HG02678 (cell line): ENCODE measurements around the gene RNF44.

Source experiments
- ATAC-seq: cut with Tn5 transposase; IDR thresholded peaks from one replicate; pipeline ENCODE4 v1.9.1; 2021; ENCODE audit warnings: mild to moderate bottlenecking, moderate library complexity; ENCODE audit not compliant: unreplicated experiment

The RNF44 gene

GRCh38 chr5:176536132-176536901 is 885 bp downstream of the RNF44 start:
- ATAC-seq = peak; percentile 22

GRCh38 chr5:176535664-176536131 is 1.5 kb downstream of the RNF44 start:
- ATAC-seq = no peak

GRCh38 chr5:176535101-176535663 is 2.0 kb downstream of the RNF44 start:
- ATAC-seq = no peak

GRCh38 chr5:176534640-176535039 is 2.6 kb downstream of the RNF44 start:
- no peak for ATAC-seq

- no peak for ATAC-seq
Measured at GRCh38 chr5:176533894-176534611, 3.1 kb downstream of the RNF44 start.

- ATAC-seq = no peak
Measured at GRCh38 chr5:176533390-176533789, 3.8 kb downstream of the RNF44 start.

GRCh38 chr5:176532795-176533194 is 4.4 kb downstream of the RNF44 start:
- ATAC-seq = no peak

- ATAC-seq = no peak
Measured at GRCh38 chr5:176531902-176532493, 5.2 kb downstream of the RNF44 start.

GRCh38 chr5:176530983-176531901 is 6.0 kb downstream of the RNF44 start:
- ATAC-seq = no peak

- no peak for ATAC-seq
Measured at GRCh38 chr5:176530393-176530982, 6.7 kb downstream of the RNF44 start.

GRCh38 chr5:176529741-176530141 is 7.5 kb downstream of the RNF44 start:
- no peak for ATAC-seq

- no peak for ATAC-seq
Measured at GRCh38 chr5:176529116-176529740, 8.0 kb downstream of the RNF44 start.

GRCh38 chr5:176528761-176529115 is 8.5 kb downstream of the RNF44 start:
- no peak for ATAC-seq

GRCh38 chr5:176528301-176528700 is 8.9 kb downstream of the RNF44 start:
- no peak for ATAC-seq

- no peak for ATAC-seq
Measured at GRCh38 chr5:176527246-176528222, 9.7 kb downstream of the RNF44 start.

- ATAC-seq = no peak
Measured at GRCh38 chr5:176526462-176526861, 10.7 kb downstream of the RNF44 start.

GRCh38 chr5:176525677-176526076 is 11.5 kb downstream of the RNF44 start:
- no peak for ATAC-seq

- ATAC-seq = no peak
Measured at GRCh38 chr5:176524987-176525386, 12.2 kb downstream of the RNF44 start.

GRCh38 chr5:176524138-176524537 is 13.1 kb downstream of the RNF44 start:
- ATAC-seq = no peak
